HL-60 (cell line): ENCODE results near the gene CNTF.

Experiments
- GABPA ChIP-seq: IDR thresholded peaks from 2 replicates; pipeline ENCODE4 v1.6.1; 2012; ENCODE audit warnings: low read depth
- POLR2AphosphoS5 ChIP-seq: IDR thresholded peaks from 2 replicates; pipeline ENCODE4 v1.6.1; 2012; ENCODE audit warnings: low read depth
- SPI1 ChIP-seq: IDR thresholded peaks from 2 replicates; pipeline ENCODE4 v1.6.1; 2012; ENCODE audit warnings: low read depth, mild to moderate bottlenecking, borderline replicate concordance
- TF ChIP-seq, protein P1 (sequence below): IDR thresholded peaks from 2 replicates; pipeline ENCODE4 v1.6.1; 2012; ENCODE audit warnings: low read depth; ENCODE audit not compliant: insufficient replicate concordance
- TF ChIP-seq, protein P2 (sequence below): IDR thresholded peaks from one replicate; pipeline ENCODE4 v1.5.1; 2011; ENCODE audit warnings: low read length, control low read depth, inconsistent platforms; ENCODE audit not compliant: insufficient read depth

DNA sequence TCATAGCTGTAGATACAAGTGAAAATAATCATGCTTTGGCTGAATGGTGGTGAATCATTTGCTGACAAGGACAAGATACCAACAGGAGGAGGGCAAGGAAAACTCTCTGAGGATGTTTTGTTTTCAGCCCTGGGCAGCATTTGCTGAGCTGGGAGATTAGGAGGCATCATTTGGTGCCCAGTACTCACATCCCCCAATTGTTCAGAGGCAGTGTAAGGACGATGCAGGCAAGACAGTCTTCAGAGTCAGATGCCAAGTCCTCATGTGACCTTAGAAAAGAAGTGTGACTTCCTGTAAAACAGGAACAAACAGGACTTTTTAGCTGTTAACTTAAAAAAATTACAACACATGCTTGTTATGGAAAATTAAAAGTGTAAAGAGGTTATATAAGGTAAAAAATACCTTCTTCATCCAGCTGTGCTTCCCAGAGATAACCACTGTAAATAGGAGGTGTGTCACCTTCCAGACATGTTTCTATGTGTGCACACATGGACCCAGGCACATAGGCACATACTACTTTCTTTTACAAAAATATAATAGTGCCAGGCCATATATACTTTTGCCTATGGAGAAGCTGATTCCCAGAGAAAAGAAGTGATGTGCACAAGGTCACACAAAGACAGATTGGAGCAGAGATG, 18.0 kb downstream of the CNTF start:
- TF ChIP-seq, protein P1, sequence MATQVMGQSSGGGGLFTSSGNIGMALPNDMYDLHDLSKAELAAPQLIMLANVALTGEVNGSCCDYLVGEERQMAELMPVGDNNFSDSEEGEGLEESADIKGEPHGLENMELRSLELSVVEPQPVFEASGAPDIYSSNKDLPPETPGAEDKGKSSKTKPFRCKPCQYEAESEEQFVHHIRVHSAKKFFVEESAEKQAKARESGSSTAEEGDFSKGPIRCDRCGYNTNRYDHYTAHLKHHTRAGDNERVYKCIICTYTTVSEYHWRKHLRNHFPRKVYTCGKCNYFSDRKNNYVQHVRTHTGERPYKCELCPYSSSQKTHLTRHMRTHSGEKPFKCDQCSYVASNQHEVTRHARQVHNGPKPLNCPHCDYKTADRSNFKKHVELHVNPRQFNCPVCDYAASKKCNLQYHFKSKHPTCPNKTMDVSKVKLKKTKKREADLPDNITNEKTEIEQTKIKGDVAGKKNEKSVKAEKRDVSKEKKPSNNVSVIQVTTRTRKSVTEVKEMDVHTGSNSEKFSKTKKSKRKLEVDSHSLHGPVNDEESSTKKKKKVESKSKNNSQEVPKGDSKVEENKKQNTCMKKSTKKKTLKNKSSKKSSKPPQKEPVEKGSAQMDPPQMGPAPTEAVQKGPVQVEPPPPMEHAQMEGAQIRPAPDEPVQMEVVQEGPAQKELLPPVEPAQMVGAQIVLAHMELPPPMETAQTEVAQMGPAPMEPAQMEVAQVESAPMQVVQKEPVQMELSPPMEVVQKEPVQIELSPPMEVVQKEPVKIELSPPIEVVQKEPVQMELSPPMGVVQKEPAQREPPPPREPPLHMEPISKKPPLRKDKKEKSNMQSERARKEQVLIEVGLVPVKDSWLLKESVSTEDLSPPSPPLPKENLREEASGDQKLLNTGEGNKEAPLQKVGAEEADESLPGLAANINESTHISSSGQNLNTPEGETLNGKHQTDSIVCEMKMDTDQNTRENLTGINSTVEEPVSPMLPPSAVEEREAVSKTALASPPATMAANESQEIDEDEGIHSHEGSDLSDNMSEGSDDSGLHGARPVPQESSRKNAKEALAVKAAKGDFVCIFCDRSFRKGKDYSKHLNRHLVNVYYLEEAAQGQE: no peak
- TF ChIP-seq, protein P2, sequence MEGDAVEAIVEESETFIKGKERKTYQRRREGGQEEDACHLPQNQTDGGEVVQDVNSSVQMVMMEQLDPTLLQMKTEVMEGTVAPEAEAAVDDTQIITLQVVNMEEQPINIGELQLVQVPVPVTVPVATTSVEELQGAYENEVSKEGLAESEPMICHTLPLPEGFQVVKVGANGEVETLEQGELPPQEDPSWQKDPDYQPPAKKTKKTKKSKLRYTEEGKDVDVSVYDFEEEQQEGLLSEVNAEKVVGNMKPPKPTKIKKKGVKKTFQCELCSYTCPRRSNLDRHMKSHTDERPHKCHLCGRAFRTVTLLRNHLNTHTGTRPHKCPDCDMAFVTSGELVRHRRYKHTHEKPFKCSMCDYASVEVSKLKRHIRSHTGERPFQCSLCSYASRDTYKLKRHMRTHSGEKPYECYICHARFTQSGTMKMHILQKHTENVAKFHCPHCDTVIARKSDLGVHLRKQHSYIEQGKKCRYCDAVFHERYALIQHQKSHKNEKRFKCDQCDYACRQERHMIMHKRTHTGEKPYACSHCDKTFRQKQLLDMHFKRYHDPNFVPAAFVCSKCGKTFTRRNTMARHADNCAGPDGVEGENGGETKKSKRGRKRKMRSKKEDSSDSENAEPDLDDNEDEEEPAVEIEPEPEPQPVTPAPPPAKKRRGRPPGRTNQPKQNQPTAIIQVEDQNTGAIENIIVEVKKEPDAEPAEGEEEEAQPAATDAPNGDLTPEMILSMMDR: no peak
- no peak for TF ChIP-seq POLR2AphosphoS5
- TF ChIP-seq SPI1: no peak; the same call in 1 of the 2 replicates
- TF ChIP-seq GABPA: no peak
